MM.1S (cell line): ENCODE results near the gene SERPINI2.

Experiments
- CTCF ChIP-seq: fragments of 300-600 bp; sonication (generic); IDR thresholded peaks from 2 replicates; pipeline ENCODE4 v1.5.1; 2016; ENCODE audit warnings: antibody characterized with exemption, low read length, mixed read lengths
- EZH2 ChIP-seq: fragments of 300-600 bp; sonication (generic); optimal IDR thresholded peaks from 2 replicates; pipeline ENCODE3; 2017; ENCODE audit warnings: low read depth, mild to moderate bottlenecking, antibody characterized with exemption, low read length, mixed read lengths
- EZH2phosphoT487 ChIP-seq: fragments of 300-600 bp; sonication (generic); IDR thresholded peaks from 2 replicates; pipeline ENCODE4 v1.6.1; 2018; ENCODE audit warnings: antibody characterized with exemption, low read length

GRCh38 chr3:167484551-167484950, 10.7 kb upstream of the SERPINI2 start:
- TF ChIP-seq CTCF (no peak), EZH2 (no peak), EZH2phosphoT487 (no peak)
